Right atrium auricular region (tissue), 2 donors: ENCODE measurements around the gene TXLNB. TPM values are rescaled to one million over a fixed set of nuclear protein-coding genes. Genes with fewer than 3 reads are reported as not detected.
"Not testable (repeated sequence)": the region's sequence is repeated elsewhere in the genome, so short reads cannot be mapped to it uniquely, and the experiment has no call there.

Source experiments
- DNase-seq: peaks from one replicate; pipeline ENCODE4 v3.0.0-alpha.2; 2019; ENCODE audit warnings: low spot score
- H3K27ac ChIP-seq, 2 donors: fragments of 200-600 bp; sonication (generic); 1 replicate in 1 of 2; 2 replicates in 1 of 2; pipeline ENCODE4 v1.5.1; 2016 to 2019
- H3K27me3 ChIP-seq, 2 donors: fragments of 200-600 bp; sonication (generic); one replicate each; pipeline versions ENCODE4 v1.5.1 to v1.6.0; 2017 to 2019
- H3K36me3 ChIP-seq: fragments of 200-600 bp; sonication (generic); one replicate; pipeline ENCODE4 v1.5.1; 2016
- H3K4me1 ChIP-seq, 2 donors: fragments of 200-600 bp; sonication (generic); one replicate each; pipeline versions ENCODE4 v1.5.1 to v1.6.0; 2017 to 2019
- H3K4me3 ChIP-seq, 2 donors: fragments of 200-600 bp; sonication (generic); 1 replicate in 1 of 2; 2 replicates in 1 of 2; pipeline ENCODE4 v1.5.1; 2017 to 2019; ENCODE audit warnings: mild to moderate bottlenecking in 1 of 2, moderate library complexity in 1 of 2
- H3K9me3 ChIP-seq, 2 donors: fragments of 200-600 bp; sonication (generic); one replicate each; pipeline ENCODE4 v1.5.1; 2019
- CTCF ChIP-seq, 2 donors: fragments of 200-600 bp; sonication (generic); IDR thresholded peaks; one replicate each; pipeline ENCODE4 v1.5.1; 2019; ENCODE audit warnings: antibody characterized with exemption in 2 of 2
- total RNA-seq, 2 donors: library from RNA; depleted of rRNA; stranded (reverse); fragments of >200 nt; gene quantifications; one replicate each; pipeline ENCODE4 v1.1.0, GENCODE V29; 2016

Gene TXLNB
- total RNA-seq, 2 donors from 2014 or later: 74.7 to 132 TPM

- H3K27me3 ChIP-seq: no peaks in the 10 kb centered on the region
- H3K9me3 ChIP-seq: no peaks in the 10 kb centered on the region
- H3K36me3 ChIP-seq: peaks cover 5% of the 10 kb centered on the region
- DNase-seq: no peak
- H3K27ac ChIP-seq: no peak overlapping the region
- no peak for TF ChIP-seq CTCF (IDR thresholded peaks at IDR 0.05)
- H3K4me3 ChIP-seq: no peak overlapping the region
- H3K4me1 ChIP-seq: peaks cover 0 to 9% of the 10 kb centered on the region in 2 donors
These were observed 56.1 kb downstream of the TXLNB start for GRCh38 chr6:139235661-139236060.

DNA sequence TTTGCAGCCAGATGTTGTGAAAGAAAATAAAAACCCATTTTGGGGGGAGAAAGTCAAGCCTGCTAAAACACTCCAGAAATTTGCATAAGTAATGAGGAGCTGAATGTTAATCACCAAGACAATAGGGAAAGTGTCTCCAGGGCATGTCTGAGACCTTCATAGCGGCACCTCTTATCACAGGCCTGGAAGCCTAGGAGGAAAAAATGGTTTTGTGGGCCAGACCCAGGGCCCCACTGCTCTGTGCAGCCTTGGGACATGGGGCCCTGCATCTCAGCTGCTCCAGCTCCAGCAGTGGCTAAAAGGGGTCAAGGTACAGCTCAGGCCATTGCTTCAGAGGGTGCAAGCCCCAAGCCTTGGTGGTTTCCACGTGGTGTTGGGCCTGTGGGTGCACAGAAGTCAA lies 57.6 kb downstream of the TXLNB start:
- not testable (repeated sequence) for H3K27ac ChIP-seq, H3K27me3 ChIP-seq, H3K9me3 ChIP-seq, H3K4me3 ChIP-seq, DNase-seq, H3K4me1 ChIP-seq, H3K36me3 ChIP-seq

- Histone ChIP-seq H3K4me3 (no peak overlapping the region), H3K36me3 (no peaks in the 10 kb centered on the region), H3K4me1 (peaks cover 0 to 9% of the 10 kb centered on the region in 2 donors), H3K27me3 (no peaks in the 10 kb centered on the region), H3K9me3 (no peaks in the 10 kb centered on the region), H3K27ac (no peak overlapping the region)
- no peak for TF ChIP-seq CTCF (IDR thresholded peaks at IDR 0.05)
- DNase-seq: no peak
These were observed 60.6 kb downstream of the TXLNB start for GRCh38 chr6:139231206-139231605.

- DNase-seq: no peak
- peak overlapping the region in 1 of 2 donors; percentile 10 for H3K27ac ChIP-seq
- H3K4me3 ChIP-seq: no peak overlapping the region
- no peaks in the 10 kb centered on the region for H3K36me3 ChIP-seq
- peaks cover 0 to 9% of the 10 kb centered on the region in 2 donors for H3K4me1 ChIP-seq
- H3K9me3 ChIP-seq: no peaks in the 10 kb centered on the region
- no peaks in the 10 kb centered on the region for H3K27me3 ChIP-seq
- no peak for TF ChIP-seq CTCF (IDR thresholded peaks at IDR 0.05)
These were observed 61.4 kb downstream of the TXLNB start for GRCh38 chr6:139230391-139230840.

- not testable (repeated sequence) for H3K27me3 ChIP-seq, H3K36me3 ChIP-seq, H3K4me3 ChIP-seq, H3K4me1 ChIP-seq, H3K9me3 ChIP-seq, H3K27ac ChIP-seq, DNase-seq
These were observed 63.4 kb downstream of the TXLNB start for GRCh38 chr6:139228387-139228786.

DNA sequence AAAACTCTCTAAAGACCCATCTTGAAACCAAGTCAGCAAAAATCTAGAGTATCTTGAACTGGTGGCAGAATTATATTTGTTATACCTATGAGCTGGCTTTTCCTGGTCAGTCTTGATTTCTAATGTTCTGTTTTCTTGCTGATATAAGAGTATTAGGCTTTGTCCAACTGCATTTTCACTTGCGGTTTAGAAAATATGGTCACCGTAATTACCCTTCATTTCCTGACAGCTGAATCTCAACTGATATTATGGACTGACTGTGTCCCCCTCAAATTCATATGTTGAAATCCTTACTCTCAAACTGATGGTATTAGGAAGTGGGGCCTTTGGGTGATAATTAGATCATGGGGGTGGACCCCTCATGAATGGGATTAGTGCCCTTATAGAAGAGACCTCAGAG lies 72.1 kb downstream of the TXLNB start:
- Histone ChIP-seq H3K4me3 (no peak overlapping the region), H3K27ac (peak overlapping the region; percentile 58 to 71), H3K36me3 (no peaks in the 10 kb centered on the region), H3K9me3 (no peaks in the 10 kb centered on the region), H3K4me1 (peaks cover 0 to 8% of the 10 kb centered on the region in 2 donors), H3K27me3 (no peaks in the 10 kb centered on the region)
- no peak for DNase-seq
- TF ChIP-seq CTCF (IDR thresholded peaks at IDR 0.05): no peak

DNA sequence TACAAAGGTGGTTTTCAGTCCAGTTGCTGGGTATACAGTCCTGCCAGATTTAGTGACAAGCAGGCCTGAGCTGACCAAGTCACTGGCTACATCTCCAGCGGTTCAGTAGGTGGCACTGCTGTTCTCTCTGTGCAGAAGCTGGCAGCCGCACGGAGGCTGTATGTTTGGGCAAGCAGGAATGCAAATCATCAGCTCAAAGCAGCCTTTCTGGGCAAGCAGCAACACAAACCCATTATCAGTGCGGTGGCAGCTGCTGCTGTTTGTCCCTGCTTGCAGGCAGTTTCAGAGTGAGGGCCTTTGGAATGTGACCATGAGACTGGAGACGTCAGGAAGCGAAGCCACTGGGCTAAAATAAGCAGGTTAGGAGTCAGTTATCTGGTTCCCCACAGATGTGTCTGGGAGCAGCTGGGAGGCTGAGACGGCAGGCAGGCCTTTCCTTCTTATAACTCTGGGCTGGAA lies 72.5 kb downstream of the TXLNB start:
- Histone ChIP-seq H3K36me3 (no peaks in the 10 kb centered on the region), H3K4me1 (peaks cover 0 to 8% of the 10 kb centered on the region in 2 donors), H3K9me3 (no peaks in the 10 kb centered on the region), H3K4me3 (no peak overlapping the region), H3K27me3 (no peaks in the 10 kb centered on the region), H3K27ac (peak overlapping the region; percentile 58 to 71)
- DNase-seq: peak; percentile 91
- peak; percentile 78 to 90 for TF ChIP-seq CTCF (IDR thresholded peaks at IDR 0.05)

- H3K36me3 ChIP-seq, H3K27ac ChIP-seq, H3K27me3 ChIP-seq, H3K4me3 ChIP-seq, DNase-seq, H3K4me1 ChIP-seq: not testable (repeated sequence)
- H3K9me3 ChIP-seq: peaks cover 0 to 23% of the 10 kb centered on the region in 2 donors
These were observed 79.3 kb downstream of the TXLNB start for GRCh38 chr6:139212460-139212859.

GRCh38 chr6:139210766-139211165 lies 81.0 kb downstream of the TXLNB start:
- H3K4me3 ChIP-seq, H3K27me3 ChIP-seq, H3K27ac ChIP-seq, H3K4me1 ChIP-seq, DNase-seq, H3K36me3 ChIP-seq: not testable (repeated sequence)
- peaks cover 3 to 32% of the 10 kb centered on the region in 2 donors for H3K9me3 ChIP-seq
